Right cardiac atrium (tissue), 5 donors: ENCODE results near the gene MICA. TPM values are rescaled to one million over a fixed set of nuclear protein-coding genes. Genes with fewer than 3 reads are reported as not detected.
"Not testable (repeated sequence)": the region's sequence is repeated elsewhere in the genome, so short reads cannot be mapped to it uniquely, and the experiment has no call there.

Source experiments
- ATAC-seq, 2 donors: fragments of 200-7000 bp; cut with Tn5 transposase; one replicate each; pipeline versions ENCODE4 v1.8.0 to v1.9.1; 2020; ENCODE audit warnings: moderate library complexity in 2 of 2, mild to moderate bottlenecking in 1 of 2
- DNase-seq, 3 donors: peaks; one replicate each; pipeline ENCODE4 v3.0.0-alpha.2; 2020
- H3K27ac ChIP-seq: one replicate; pipeline ENCODE4 v1.5.1; 2013; ENCODE audit warnings: mild to moderate bottlenecking, low read length, control low read depth, moderate library complexity
- H3K27me3 ChIP-seq: one replicate; pipeline ENCODE4 v1.6.1; 2013; ENCODE audit not compliant: control insufficient read depth, insufficient read depth
- H3K4me1 ChIP-seq: one replicate; pipeline ENCODE4 v1.6.1; 2013; ENCODE audit warnings: low read length; ENCODE audit not compliant: control insufficient read depth, insufficient read depth
- H3K4me3 ChIP-seq: one replicate; pipeline ENCODE4 v1.5.1; 2013; ENCODE audit warnings: low read length, control low read depth
- H3K9me3 ChIP-seq: one replicate; pipeline ENCODE4 v1.6.1; 2013; ENCODE audit warnings: low read length; ENCODE audit not compliant: control insufficient read depth
- WGBS: extraction: QIAGEN DNeasy Blood & Tissue Kit; methylation state at CpG from one replicate; pipeline ENCODE4 v1.1.7; 2013; 5-methylcytosine and 5-hydroxymethylcytosine counted together
- intact Hi-C, 4 donors: fragments of 100-400 bp; cut with DNase I; formaldehyde crosslinking; loops; one replicate each; pipeline versions ENCODE4 v1.11.0 to v1.14.0; 2022 to 2023
- polyA plus RNA-seq: library from polyadenylated mRNA; stranded (reverse); fragments of 200-250 nt; gene quantifications from one replicate; pipeline ENCODE4 v1.2.3, GENCODE V29; 2013
- total RNA-seq, 4 donors: library from RNA; stranded (reverse); fragmentation: NEBNext Ultra II Directional; extraction: Animal tissue kit (Norgen Biotek cat#: 25700); gene quantifications; one replicate each; pipeline ENCODE4 v1.2.1, GENCODE V29; 2021
- donor health status: healthy with polysubstance abuse.
- donor health status: DM: no; HTN: yes; CAD: no.
- donor health status: DM: no; HTN: no; CAD: no.
- donor health status: DM: no; HTN: yes; CAD: no; lungs with severe emphysema.
- donor health status: DM: yes; HTN: yes; CAD: no.

Gene MICA
- total and polyA plus RNA-seq, 5 donors: 8.8 to 13.6 (median 10.7) TPM

- H3K4me1 ChIP-seq, DNase-seq, H3K27ac ChIP-seq, H3K27me3 ChIP-seq, intact Hi-C loops, H3K4me3 ChIP-seq, H3K9me3 ChIP-seq: not testable (repeated sequence)
- peak in 1 of 2 donors; percentile 20 for ATAC-seq
- 88% methylated on average over 7 of the region's 7 CpGs for WGBS
Measured at GRCh38 chr6:31414148-31414770, 10.9 kb downstream of the MICA start.

- H3K4me1 ChIP-seq: peaks cover 4% of the 10 kb centered on the region
- H3K4me3 ChIP-seq: no peak overlapping the region
- no peak overlapping the region for H3K27ac ChIP-seq
- no peak for ATAC-seq
- intact Hi-C loops: no loop called here
- no peaks in the 10 kb centered on the region for H3K9me3 ChIP-seq
- H3K27me3 ChIP-seq: no peaks in the 10 kb centered on the region
- DNase-seq: no peak
- 76% methylated on average over 6 of the region's 6 CpGs for WGBS
Measured at GRCh38 chr6:31414771-31415265, 11.4 kb downstream of the MICA start.

- no peaks in the 10 kb centered on the region for H3K27me3 ChIP-seq
- no peaks in the 10 kb centered on the region for H3K9me3 ChIP-seq
- H3K4me1 ChIP-seq: no peaks in the 10 kb centered on the region
- no peak overlapping the region for H3K4me3 ChIP-seq
- 86% methylated on average over 5 of the region's 5 CpGs for WGBS
- H3K27ac ChIP-seq: no peak overlapping the region
- ATAC-seq (no peak), DNase-seq (no peak)
- intact Hi-C loops: no loop called here
Measured at GRCh38 chr6:31416394-31417014, 13.1 kb downstream of the MICA start.

GRCh38 chr6:31418251-31418650 is 14.9 kb downstream of the MICA start:
- H3K27me3 ChIP-seq: no peaks in the 10 kb centered on the region
- no peaks in the 10 kb centered on the region for H3K4me1 ChIP-seq
- WGBS: 91% methylated on average over 3 of the region's 3 CpGs
- DNase-seq (no peak), ATAC-seq (no peak)
- H3K9me3 ChIP-seq: no peaks in the 10 kb centered on the region
- no peak overlapping the region for H3K4me3 ChIP-seq
- intact Hi-C loops: no loop called here
- no peak overlapping the region for H3K27ac ChIP-seq

- ATAC-seq: peak in 1 of 2 donors; percentile 19
- intact Hi-C loops: no loop called here
Measured at GRCh38 chr6:31419842-31420241, 16.4 kb downstream of the MICA start.

GRCh38 chr6:31420546-31420945 is 17.2 kb downstream of the MICA start:
- intact Hi-C loops: no loop called here
- DNase-seq (no peak), ATAC-seq (no peak)
- H3K4me1 ChIP-seq: no peaks in the 10 kb centered on the region
- no peak overlapping the region for H3K4me3 ChIP-seq
- no peaks in the 10 kb centered on the region for H3K27me3 ChIP-seq
- H3K9me3 ChIP-seq: no peaks in the 10 kb centered on the region
- no peak overlapping the region for H3K27ac ChIP-seq
- 93% methylated on average over 2 of the region's 2 CpGs for WGBS

More at GRCh38 chr6:31419842-31420241, 16.4 kb downstream of the MICA start:
- H3K9me3 ChIP-seq: no peaks in the 10 kb centered on the region
- DNase-seq: no peak
- no peaks in the 10 kb centered on the region for H3K27me3 ChIP-seq
- no peak overlapping the region for H3K4me3 ChIP-seq
- no peak overlapping the region for H3K27ac ChIP-seq
- no peaks in the 10 kb centered on the region for H3K4me1 ChIP-seq
- 40% methylated on average over 2 of the region's 2 CpGs for WGBS

- DNase-seq: no peak
Measured at GRCh38 chr6:31422587-31422986, 19.2 kb downstream of the MICA start.

GRCh38 chr6:31423550-31423949 is 20.2 kb downstream of the MICA start:
- Histone ChIP-seq H3K9me3 (no peaks in the 10 kb centered on the region), H3K27ac (no peak overlapping the region), H3K4me3 (no peak overlapping the region), H3K27me3 (no peaks in the 10 kb centered on the region), H3K4me1 (no peaks in the 10 kb centered on the region)
- intact Hi-C loops: no loop called here
- ATAC-seq (no peak), DNase-seq (no peak)
- WGBS: 59% methylated on average over 3 of the region's 3 CpGs

More at GRCh38 chr6:31422587-31422986, 19.2 kb downstream of the MICA start:
- Histone ChIP-seq H3K27me3 (no peaks in the 10 kb centered on the region), H3K4me1 (no peaks in the 10 kb centered on the region), H3K9me3 (no peaks in the 10 kb centered on the region), H3K27ac (no peak overlapping the region), H3K4me3 (no peak overlapping the region)
- WGBS: 68% methylated on average over 3 of the region's 3 CpGs
- no peak for ATAC-seq
- intact Hi-C loops: no loop called here

- no peaks in the 10 kb centered on the region for H3K27me3 ChIP-seq
- H3K4me1 ChIP-seq: no peaks in the 10 kb centered on the region
- intact Hi-C loops: no loop called here
- H3K27ac ChIP-seq: no peak overlapping the region
- ATAC-seq (no peak), DNase-seq (no peak)
- 87% methylated on average over 3 of the region's 3 CpGs for WGBS
- H3K9me3 ChIP-seq: no peaks in the 10 kb centered on the region
- H3K4me3 ChIP-seq: no peak overlapping the region
Measured at GRCh38 chr6:31426395-31427354, 23.3 kb downstream of the MICA start.

GRCh38 chr6:31430449-31430848 is 27.1 kb downstream of the MICA start:
- Histone ChIP-seq H3K9me3 (no peaks in the 10 kb centered on the region), H3K4me1 (no peaks in the 10 kb centered on the region), H3K27me3 (no peaks in the 10 kb centered on the region), H3K27ac (no peak overlapping the region), H3K4me3 (no peak overlapping the region)
- no peak for ATAC-seq
- DNase-seq: no peak
- intact Hi-C loops: no loop called here
- 71% methylated on average over 2 of the region's 2 CpGs for WGBS

- H3K9me3 ChIP-seq, ATAC-seq, H3K4me1 ChIP-seq, intact Hi-C loops, DNase-seq, H3K27ac ChIP-seq, H3K27me3 ChIP-seq, H3K4me3 ChIP-seq: not testable (repeated sequence)
- 90% methylated on average over 5 of the region's 5 CpGs for WGBS
Measured at GRCh38 chr6:31435051-31435450, 31.7 kb downstream of the MICA start.
